Measurements from ENCODE around the gene TERT. TPM values are rescaled to one million over a fixed set of nuclear protein-coding genes. Genes with fewer than 3 reads are reported as not detected.
A peak's percentile ranks its signal among the peaks of the same experiment; 100 is the strongest.
"Not testable (repeated sequence)": the region's sequence is repeated elsewhere in the genome, so short reads cannot be mapped to it uniquely, and the experiment has no call there.

The TERT gene
- total RNA-seq, 1 experiment from 2014 or later: 2.3 TPM

GRCh38 chr5:1230551-1230950, 64.3 kb downstream of the TERT start:
- intact Hi-C loops (cut with micrococcal nuclease; ENCODE audit: unreplicated experiment): no loop called here
- Mint-ChIP-seq H3K9me3 (ENCODE audit: low read depth, unreplicated experiment) (no peaks in the 10 kb centered on the region), H3K4me1 (ENCODE audit: low read depth, unreplicated experiment) (no peaks in the 10 kb centered on the region), H3K27ac (ENCODE audit: unreplicated experiment) (no peak overlapping the region), H3K36me3 (ENCODE audit: insufficient read depth, unreplicated experiment) (peaks cover 4% of the 10 kb centered on the region), H3K27me3 (ENCODE audit: unreplicated experiment) (peaks cover 56% of the 10 kb centered on the region), H3K4me3 (ENCODE audit: low read depth, unreplicated experiment) (no peak overlapping the region)
- no TSS peak for BruUV-seq (replicated peaks)
- DNase-seq: no peak
- CTCF ChIA-PET: interaction anchor here (0.6 kb wide), 1 partner anchor 41 kb away, joined by 3 read pairs; no protein-coding TSS in a partner anchor
- TF ChIP-seq CTCF (IDR thresholded peaks at IDR 0.05; ENCODE audit: unreplicated experiment): no peak

- no peak overlapping the region for H3K27ac Mint-ChIP-seq (ENCODE audit: unreplicated experiment)
- no peak for TF ChIP-seq CTCF (IDR thresholded peaks at IDR 0.05; ENCODE audit: unreplicated experiment)
- H3K9me3 Mint-ChIP-seq (ENCODE audit: low read depth, unreplicated experiment): no peaks in the 10 kb centered on the region
- H3K36me3 Mint-ChIP-seq (ENCODE audit: insufficient read depth, unreplicated experiment): peaks cover 4% of the 10 kb centered on the region
- intact Hi-C loops (cut with micrococcal nuclease; ENCODE audit: unreplicated experiment): no loop called here
- no peak overlapping the region for H3K4me3 Mint-ChIP-seq (ENCODE audit: low read depth, unreplicated experiment)
- peaks cover 55% of the 10 kb centered on the region for H3K27me3 Mint-ChIP-seq (ENCODE audit: unreplicated experiment)
- BruUV-seq (replicated peaks): no TSS peak
- CTCF ChIA-PET: interaction anchor here (0.6 to 0.7 kb wide), 2 partner anchors 40 to 51 kb away, joined by 3 to 4 read pairs; no protein-coding TSS in a partner anchor
- DNase-seq: no peak
- no peaks in the 10 kb centered on the region for H3K4me1 Mint-ChIP-seq (ENCODE audit: low read depth, unreplicated experiment)
Measured at GRCh38 chr5:1229822-1230221, 65.0 kb downstream of the TERT start.

- H3K4me3 Mint-ChIP-seq (ENCODE audit: low read depth, unreplicated experiment); intact Hi-C loops (cut with micrococcal nuclease; ENCODE audit: unreplicated experiment); DNase-seq; BruUV-seq (replicated peaks); H3K36me3 Mint-ChIP-seq (ENCODE audit: insufficient read depth, unreplicated experiment); H3K9me3 Mint-ChIP-seq (ENCODE audit: low read depth, unreplicated experiment); H3K27ac Mint-ChIP-seq (ENCODE audit: unreplicated experiment); H3K4me1 Mint-ChIP-seq (ENCODE audit: low read depth, unreplicated experiment): not testable (repeated sequence)
- CTCF ChIA-PET: interaction anchor here (0.7 kb wide), 1 partner anchor 52 kb away, joined by 4 read pairs; no protein-coding TSS in a partner anchor
- H3K27me3 Mint-ChIP-seq (ENCODE audit: unreplicated experiment): peaks cover 60% of the 10 kb centered on the region
Measured at GRCh38 chr5:1229023-1229422, 65.8 kb downstream of the TERT start.

- Mint-ChIP-seq H3K4me1 (ENCODE audit: low read depth, unreplicated experiment) (no peaks in the 10 kb centered on the region), H3K36me3 (ENCODE audit: insufficient read depth, unreplicated experiment) (peaks cover 4% of the 10 kb centered on the region), H3K27ac (ENCODE audit: unreplicated experiment) (no peak overlapping the region), H3K27me3 (ENCODE audit: unreplicated experiment) (peaks cover 66% of the 10 kb centered on the region), H3K9me3 (ENCODE audit: low read depth, unreplicated experiment) (no peaks in the 10 kb centered on the region), H3K4me3 (ENCODE audit: low read depth, unreplicated experiment) (no peak overlapping the region)
- TF ChIP-seq CTCF (IDR thresholded peaks at IDR 0.05; ENCODE audit: unreplicated experiment): no peak
- intact Hi-C loops (cut with micrococcal nuclease; ENCODE audit: unreplicated experiment): no loop called here
- CTCF ChIA-PET: no interaction called here
- no peak for DNase-seq
- BruUV-seq (replicated peaks): no TSS peak
Measured at GRCh38 chr5:1228120-1228519, 66.7 kb downstream of the TERT start.

- peak; percentile 34 for DNase-seq
- CTCF ChIA-PET: no interaction called here
Measured at GRCh38 chr5:1227667-1228066, 67.2 kb downstream of the TERT start.

More at GRCh38 chr5:1227667-1228066, 67.2 kb downstream of the TERT start:
- no TSS peak for BruUV-seq (replicated peaks)
- intact Hi-C loops (cut with micrococcal nuclease; ENCODE audit: unreplicated experiment): no loop called here
- Mint-ChIP-seq H3K4me1 (ENCODE audit: low read depth, unreplicated experiment) (no peaks in the 10 kb centered on the region), H3K27me3 (ENCODE audit: unreplicated experiment) (peaks cover 66% of the 10 kb centered on the region), H3K27ac (ENCODE audit: unreplicated experiment) (no peak overlapping the region), H3K36me3 (ENCODE audit: insufficient read depth, unreplicated experiment) (peaks cover 4% of the 10 kb centered on the region), H3K4me3 (ENCODE audit: low read depth, unreplicated experiment) (no peak overlapping the region), H3K9me3 (ENCODE audit: low read depth, unreplicated experiment) (no peaks in the 10 kb centered on the region)
- no peak for TF ChIP-seq CTCF (IDR thresholded peaks at IDR 0.05; ENCODE audit: unreplicated experiment)
